ENCODE results near the gene ALDH1A1. TPM values are rescaled to one million over a fixed set of nuclear protein-coding genes. Genes with fewer than 3 reads are reported as not detected.

ALDH1A1 gene
- total and polyA plus RNA-seq, 2 donors from 2014 or later = 191 to 295 TPM

GRCh38 chr9:72884508-72884907 lies 68.3 kb downstream of the ALDH1A1 start:
- Histone ChIP-seq H3K27ac (ENCODE audit: low read depth in 2 of 2, low read length in 2 of 2) (no peak overlapping the region), H3K27me3 (ENCODE audit: control insufficient read depth, insufficient read depth, low read length) (no peaks in the 10 kb centered on the region), H3K4me3 (ENCODE audit: low read length in 3 of 3) (no peak overlapping the region), H3K9me3 (ENCODE audit: control insufficient read depth in 2 of 3, insufficient read depth in 1 of 3, low read length in 3 of 3) (no peaks in the 10 kb centered on the region), H3K36me3 (ENCODE audit: control insufficient read depth in 2 of 3, insufficient read depth in 3 of 3, low read length in 3 of 3) (no peaks in the 10 kb centered on the region), H3K4me1 (ENCODE audit: control insufficient read depth in 2 of 3, insufficient read depth in 2 of 3, low read depth in 1 of 3, low read length in 3 of 3) (no peaks in the 10 kb centered on the region), H3K9ac (ENCODE audit: low read length in 3 of 3) (no peak overlapping the region)
- DNase-seq (no peak), FAIRE-seq (no peak)
- intact Hi-C loops (cut with DNase I) = no loop called here
- no peak for TF ChIP-seq CTCF (IDR thresholded peaks at IDR 0.05; ENCODE audit: borderline replicate concordance, extremely low read depth, insufficient read depth)

GRCh38 chr9:72883875-72884274 lies 69.0 kb downstream of the ALDH1A1 start:
- H3K4me1 ChIP-seq (ENCODE audit: control insufficient read depth in 2 of 3, insufficient read depth in 2 of 3, low read depth in 1 of 3, low read length in 3 of 3) = no peaks in the 10 kb centered on the region
- FAIRE-seq = no peak
- no peak overlapping the region for H3K4me3 ChIP-seq (ENCODE audit: low read length in 3 of 3)
- DNase-seq = no peak
- intact Hi-C loops (cut with DNase I) = no loop called here
- no peaks in the 10 kb centered on the region for H3K36me3 ChIP-seq (ENCODE audit: control insufficient read depth in 2 of 3, insufficient read depth in 3 of 3, low read length in 3 of 3)
- no peak overlapping the region for H3K9ac ChIP-seq (ENCODE audit: low read length in 3 of 3)
- TF ChIP-seq CTCF (IDR thresholded peaks at IDR 0.05; ENCODE audit: borderline replicate concordance, extremely low read depth, insufficient read depth) = no peak
- no peaks in the 10 kb centered on the region for H3K9me3 ChIP-seq (ENCODE audit: control insufficient read depth in 2 of 3, insufficient read depth in 1 of 3, low read length in 3 of 3)
- H3K27me3 ChIP-seq (ENCODE audit: control insufficient read depth, insufficient read depth, low read length) = no peaks in the 10 kb centered on the region
- no peak overlapping the region for H3K27ac ChIP-seq (ENCODE audit: low read depth in 2 of 2, low read length in 2 of 2)

- no peak for DNase-seq
- no peak overlapping the region for H3K4me3 ChIP-seq (ENCODE audit: low read length in 3 of 3)
- intact Hi-C loops (cut with DNase I) = no loop called here
- no peaks in the 10 kb centered on the region for H3K4me1 ChIP-seq (ENCODE audit: control insufficient read depth in 2 of 3, insufficient read depth in 2 of 3, low read depth in 1 of 3, low read length in 3 of 3)
- no peak overlapping the region for H3K27ac ChIP-seq (ENCODE audit: low read depth in 2 of 2, low read length in 2 of 2)
- no peaks in the 10 kb centered on the region for H3K27me3 ChIP-seq (ENCODE audit: control insufficient read depth, insufficient read depth, low read length)
- TF ChIP-seq CTCF (IDR thresholded peaks at IDR 0.05; ENCODE audit: borderline replicate concordance, extremely low read depth, insufficient read depth) = no peak
- FAIRE-seq = no peak
- no peak overlapping the region for H3K9ac ChIP-seq (ENCODE audit: low read length in 3 of 3)
- no peaks in the 10 kb centered on the region for H3K36me3 ChIP-seq (ENCODE audit: control insufficient read depth in 2 of 3, insufficient read depth in 3 of 3, low read length in 3 of 3)
- no peaks in the 10 kb centered on the region for H3K9me3 ChIP-seq (ENCODE audit: control insufficient read depth in 2 of 3, insufficient read depth in 1 of 3, low read length in 3 of 3)
Observed at GRCh38 chr9:72882117-72882775, 70.6 kb downstream of the ALDH1A1 start.

GRCh38 chr9:72880821-72881220 lies 72.0 kb downstream of the ALDH1A1 start:
- no peaks in the 10 kb centered on the region for H3K36me3 ChIP-seq (ENCODE audit: control insufficient read depth in 2 of 3, insufficient read depth in 3 of 3, low read length in 3 of 3)
- no peaks in the 10 kb centered on the region for H3K9me3 ChIP-seq (ENCODE audit: control insufficient read depth in 2 of 3, insufficient read depth in 1 of 3, low read length in 3 of 3)
- no peaks in the 10 kb centered on the region for H3K4me1 ChIP-seq (ENCODE audit: control insufficient read depth in 2 of 3, insufficient read depth in 2 of 3, low read depth in 1 of 3, low read length in 3 of 3)
- intact Hi-C loops (cut with DNase I) = no loop called here
- no peak overlapping the region for H3K9ac ChIP-seq (ENCODE audit: low read length in 3 of 3)
- H3K27ac ChIP-seq (ENCODE audit: low read depth in 2 of 2, low read length in 2 of 2) = no peak overlapping the region
- H3K4me3 ChIP-seq (ENCODE audit: low read length in 3 of 3) = no peak overlapping the region
- DNase-seq (no peak), FAIRE-seq (no peak)
- TF ChIP-seq CTCF (IDR thresholded peaks at IDR 0.05; ENCODE audit: borderline replicate concordance, extremely low read depth, insufficient read depth) = no peak
- H3K27me3 ChIP-seq (ENCODE audit: control insufficient read depth, insufficient read depth, low read length) = no peaks in the 10 kb centered on the region
